HAP-1 (cell line): ENCODE results near the gene CIDEB.

Experiments
- DNase-seq, 2 experiments: peaks; one replicate each; pipeline ENCODE4 v3.0.0-alpha.2; 2016 to 2020; ENCODE audit warnings: low spot score in 2 of 2
- H3K27me3 ChIP-seq: fragments of 250-450 bp; sonication (Bioruptor Pico); 2 replicates; pipeline ENCODE4 v1.5.1; 2020; ENCODE audit warnings: low read depth, mild to moderate bottlenecking, moderate library complexity
- H3K36me3 ChIP-seq: fragments of 250-450 bp; sonication (Bioruptor Pico); replicated peaks from 2 replicates; pipeline ENCODE4 v1.5.1; 2020; ENCODE audit warnings: mild to moderate bottlenecking
- H3K4me1 ChIP-seq: fragments of 250-450 bp; sonication (Bioruptor Pico); 2 replicates; pipeline ENCODE4 v1.5.1; 2020; ENCODE audit warnings: mild to moderate bottlenecking
- H3K4me3 ChIP-seq: fragments of 250-450 bp; sonication (Bioruptor Pico); 2 replicates; pipeline ENCODE4 v1.5.1; 2020; ENCODE audit warnings: mild to moderate bottlenecking, moderate library complexity
- H3K9me3 ChIP-seq: fragments of 250-450 bp; sonication (Bioruptor Pico); 2 replicates; pipeline ENCODE4 v1.5.1; 2020; ENCODE audit warnings: mild to moderate bottlenecking, moderate library complexity
- in situ Hi-C: fragments of 300-500 bp; cut with MboI; formaldehyde crosslinking; loops from 3 replicates; pipeline ENCODE4 v1.14.3; 2020; ENCODE audit warnings: low sequenced_read_pairs, inconsistent platforms, mixed read lengths

Gene CIDEB

GRCh38 chr14:24315243-24315806, 7.5 kb upstream of the CIDEB start:
- Histone ChIP-seq H3K27me3 (no peaks in the 10 kb centered on the region), H3K9me3 (no peaks in the 10 kb centered on the region), H3K36me3 (peaks cover 3% of the 10 kb centered on the region; the same call in 1 of the 2 replicates), H3K4me1 (no peaks in the 10 kb centered on the region), H3K4me3 (no peak overlapping the region)
- no peak for DNase-seq
- in situ Hi-C loops: no loop called here

- Histone ChIP-seq H3K4me3 (no peak overlapping the region), H3K9me3 (no peaks in the 10 kb centered on the region), H3K36me3 (peaks cover 3% of the 10 kb centered on the region), H3K27me3 (no peaks in the 10 kb centered on the region), H3K4me1 (no peaks in the 10 kb centered on the region)
- in situ Hi-C loops: no loop called here
- DNase-seq: no peak
Observed at GRCh38 chr14:24314377-24315193, 6.8 kb upstream of the CIDEB start.

- in situ Hi-C loops: no loop called here
- no peaks in the 10 kb centered on the region for H3K27me3 ChIP-seq
Observed at GRCh38 chr14:24313913-24314312, 6.1 kb upstream of the CIDEB start.

GRCh38 chr14:24312736-24313507, 5.1 kb upstream of the CIDEB start:
- Histone ChIP-seq H3K36me3 (peaks cover 15% of the 10 kb centered on the region), H3K27me3 (no peaks in the 10 kb centered on the region), H3K9me3 (no peaks in the 10 kb centered on the region), H3K4me3 (no peak overlapping the region), H3K4me1 (no peaks in the 10 kb centered on the region)
- in situ Hi-C loops: no loop called here
- DNase-seq: no peak

More at GRCh38 chr14:24313913-24314312, 6.1 kb upstream of the CIDEB start:
- peaks cover 8% of the 10 kb centered on the region for H3K36me3 ChIP-seq
- no peaks in the 10 kb centered on the region for H3K9me3 ChIP-seq
- no peaks in the 10 kb centered on the region for H3K4me1 ChIP-seq
- no peak for DNase-seq
- H3K4me3 ChIP-seq: no peak overlapping the region

- DNase-seq: no peak
- Histone ChIP-seq H3K36me3 (peaks cover 15% of the 10 kb centered on the region), H3K4me3 (no peak overlapping the region), H3K9me3 (no peaks in the 10 kb centered on the region), H3K4me1 (no peaks in the 10 kb centered on the region), H3K27me3 (no peaks in the 10 kb centered on the region)
- in situ Hi-C loops: no loop called here
Observed at GRCh38 chr14:24311837-24312615, 4.2 kb upstream of the CIDEB start.

GRCh38 chr14:24310646-24311604, 3.1 kb upstream of the CIDEB start, which contains the start of gene LTB4R:
Gene LTB4R (plus strand): TSS chr14:24311502. CDS start chr14:24315652, 4,150 bp downstream.
- no peak within 1 kb of the TSS for H3K4me3 ChIP-seq
- in situ Hi-C loops: no loop called here
- H3K4me1 ChIP-seq: no peaks in the 10 kb centered on the region
- no peak for DNase-seq
- H3K9me3 ChIP-seq: no peaks in the 10 kb centered on the region
- H3K27me3 ChIP-seq: no peaks in the 10 kb centered on the region
- H3K36me3 ChIP-seq: peaks cover 23% of the 10 kb centered on the region

- in situ Hi-C loops: no loop called here
- Histone ChIP-seq H3K4me1 (no peaks in the 10 kb centered on the region), H3K36me3 (peaks cover 30% of the 10 kb centered on the region), H3K4me3 (no peak overlapping the region), H3K27me3 (no peaks in the 10 kb centered on the region), H3K9me3 (no peaks in the 10 kb centered on the region)
- no peak for DNase-seq
Observed at GRCh38 chr14:24310265-24310645, 2.5 kb upstream of the CIDEB start.

GRCh38 chr14:24309538-24310264, 1.9 kb upstream of the CIDEB start, which contains the start of gene LTB4R2:
Gene LTB4R2 (plus strand): TSS chr14:24310140. CDS start chr14:24310665, 525 bp downstream.
- in situ Hi-C loops: no loop called here
- Histone ChIP-seq H3K4me1 (no peaks in the 10 kb centered on the region), H3K9me3 (no peaks in the 10 kb centered on the region), H3K36me3 (peaks cover 35% of the 10 kb centered on the region), H3K4me3 (no peak within 1 kb of the TSS), H3K27me3 (no peaks in the 10 kb centered on the region)
- no peak for DNase-seq

- Histone ChIP-seq H3K4me3 (no peak overlapping the region), H3K27me3 (no peaks in the 10 kb centered on the region), H3K36me3 (peaks cover 47% of the 10 kb centered on the region), H3K9me3 (no peaks in the 10 kb centered on the region), H3K4me1 (no peaks in the 10 kb centered on the region)
- DNase-seq: no peak
- in situ Hi-C loops: no loop called here
Observed at GRCh38 chr14:24308342-24309124, 756 bp upstream of the CIDEB start.

GRCh38 chr14:24307156-24307574, 612 bp downstream of the CIDEB start:
- peaks cover 58% of the 10 kb centered on the region for H3K36me3 ChIP-seq
- DNase-seq: no peak
- no peak overlapping the region for H3K4me3 ChIP-seq
- in situ Hi-C loops: no loop called here
- H3K4me1 ChIP-seq: no peaks in the 10 kb centered on the region
- H3K9me3 ChIP-seq: no peaks in the 10 kb centered on the region
- no peaks in the 10 kb centered on the region for H3K27me3 ChIP-seq

GRCh38 chr14:24304019-24304387, 3.8 kb downstream of the CIDEB start:
- Histone ChIP-seq H3K27me3 (no peaks in the 10 kb centered on the region), H3K4me3 (no peak overlapping the region), H3K9me3 (no peaks in the 10 kb centered on the region), H3K36me3 (peaks cover 57% of the 10 kb centered on the region), H3K4me1 (peaks cover 5% of the 10 kb centered on the region)
- DNase-seq: no peak
- in situ Hi-C loops: no loop called here
